ENCODE results near the gene CAMK2A.

- TF ChIP-seq POLR2AphosphoS5 (IDR thresholded peaks at IDR 0.05): no peak
- TF ChIP-seq CTCF (IDR thresholded peaks at IDR 0.05): peak in 3 of 4 experiments; percentile 16 to 26 (median 18)
Observed at GRCh38 chr5:150175536-150175935, 114.0 kb downstream of the CAMK2A start.
